GM19467 (cell line): Measurements from ENCODE around the gene IQCE.
A peak's percentile ranks its signal among the peaks of the same experiment; 100 is the strongest.

ENCODE experiments used
- ATAC-seq: cut with Tn5 transposase; IDR thresholded peaks from one replicate; pipeline ENCODE4 v1.9.1; 2021; ENCODE audit warnings: mild to moderate bottlenecking, moderate library complexity; ENCODE audit not compliant: unreplicated experiment

IQCE gene

DNA sequence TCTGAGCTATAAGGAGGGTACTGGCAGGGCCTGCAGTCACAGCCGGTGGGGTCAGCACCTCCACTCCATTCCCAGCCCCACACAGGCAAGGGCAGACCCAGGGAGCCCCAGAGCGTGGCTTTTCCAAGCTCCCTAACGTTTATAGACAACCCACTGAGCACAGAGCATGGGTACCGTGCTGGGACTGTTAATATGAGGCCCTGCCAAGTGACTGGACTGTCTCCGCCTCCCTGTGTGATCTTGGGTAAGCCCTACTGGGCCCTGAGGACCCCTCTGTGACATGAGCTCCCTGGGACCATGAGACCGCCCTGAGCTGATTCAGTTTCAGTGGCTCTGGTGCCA lies 85.4 kb downstream of the IQCE start:
- ATAC-seq = no peak

- ATAC-seq = peak; percentile 18
These were observed 85.9 kb downstream of the IQCE start for GRCh38 chr7:2644562-2645273.

- peak; percentile 55 for ATAC-seq
These were observed 86.6 kb downstream of the IQCE start for GRCh38 chr7:2645274-2645868.

- no peak for ATAC-seq
These were observed 87.5 kb downstream of the IQCE start for GRCh38 chr7:2646336-2646679.

DNA sequence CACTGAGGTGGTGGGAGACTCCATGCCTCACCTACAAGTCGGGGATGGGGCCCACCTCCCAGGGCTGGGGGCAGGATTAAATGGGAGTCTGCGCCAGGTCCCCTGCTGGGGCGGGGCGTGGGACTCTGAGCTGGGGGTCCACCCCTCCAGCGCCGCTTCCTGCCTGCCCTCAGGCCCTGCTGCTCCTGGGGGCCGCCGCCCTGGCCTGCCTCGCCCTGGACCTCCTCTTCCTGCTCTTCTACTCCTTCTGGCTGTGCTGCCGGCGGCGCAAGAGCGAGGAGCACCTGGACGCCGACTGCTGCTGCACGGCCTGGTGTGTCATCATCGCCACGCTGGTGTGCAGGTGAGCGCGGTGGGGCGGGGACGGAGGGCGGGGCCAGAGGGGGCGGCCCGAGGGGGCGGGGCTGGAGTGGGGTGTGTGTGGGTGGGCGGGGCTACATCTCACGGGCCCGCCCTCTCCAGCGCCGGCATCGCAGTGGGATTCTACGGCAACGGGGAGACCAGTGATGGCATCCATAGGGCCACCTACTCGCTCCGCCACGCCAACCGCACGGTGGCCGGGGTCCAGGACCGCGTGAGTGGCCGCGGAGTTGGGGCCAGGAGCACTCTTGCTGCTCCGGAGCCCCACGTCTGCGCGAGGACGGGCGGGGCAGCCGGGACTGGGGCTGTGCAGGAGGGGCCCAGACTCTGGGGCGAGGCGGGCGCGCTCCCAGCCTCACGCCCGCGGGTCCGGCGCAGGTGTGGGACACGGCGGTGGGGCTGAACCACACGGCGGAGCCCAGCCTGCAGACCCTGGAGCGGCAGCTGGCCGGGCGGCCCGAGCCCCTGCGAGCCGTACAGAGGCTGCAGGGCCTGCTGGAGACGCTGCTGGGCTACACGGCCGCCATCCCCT lies 88.1 kb downstream of the IQCE start:
- ATAC-seq = no peak

DNA sequence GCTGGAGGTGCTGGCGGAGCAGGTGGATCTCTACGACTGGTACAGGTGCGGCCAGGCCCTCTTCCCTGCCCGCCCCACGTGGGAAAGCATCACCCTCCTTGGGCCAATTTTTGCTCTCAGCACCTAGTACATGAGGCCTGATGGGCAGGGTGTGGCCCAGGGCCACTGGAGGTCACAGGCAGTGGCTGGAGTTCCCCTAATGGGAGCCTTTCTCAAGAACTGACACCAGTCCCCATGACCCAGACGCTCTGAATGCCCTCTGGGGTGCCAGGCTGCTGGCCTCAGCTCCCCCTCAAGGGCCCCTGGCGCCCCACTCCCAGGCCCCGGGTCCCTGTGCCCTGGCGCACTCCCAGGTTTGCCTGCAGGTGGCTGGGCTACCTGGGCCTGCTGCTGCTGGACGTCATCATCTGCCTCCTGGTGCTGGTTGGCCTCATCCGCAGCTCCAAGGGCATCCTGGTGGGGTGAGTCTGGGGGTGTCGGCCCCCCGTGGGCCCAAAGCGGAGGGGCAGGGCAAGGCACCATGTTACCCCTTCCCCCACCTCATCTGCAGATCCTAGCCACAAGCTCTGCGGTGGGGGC lies 88.9 kb downstream of the IQCE start:
- no peak for ATAC-seq

- ATAC-seq = no peak
These were observed 90.5 kb downstream of the IQCE start for GRCh38 chr7:2649139-2649838.

- no peak for ATAC-seq
These were observed 91.2 kb downstream of the IQCE start for GRCh38 chr7:2649991-2650390.

- no peak for ATAC-seq
These were observed 91.7 kb downstream of the IQCE start for GRCh38 chr7:2650451-2650850.

GRCh38 chr7:2651336-2651735 lies 92.6 kb downstream of the IQCE start:
- no peak for ATAC-seq

- ATAC-seq = no peak
These were observed 93.3 kb downstream of the IQCE start for GRCh38 chr7:2651847-2652735.

DNA sequence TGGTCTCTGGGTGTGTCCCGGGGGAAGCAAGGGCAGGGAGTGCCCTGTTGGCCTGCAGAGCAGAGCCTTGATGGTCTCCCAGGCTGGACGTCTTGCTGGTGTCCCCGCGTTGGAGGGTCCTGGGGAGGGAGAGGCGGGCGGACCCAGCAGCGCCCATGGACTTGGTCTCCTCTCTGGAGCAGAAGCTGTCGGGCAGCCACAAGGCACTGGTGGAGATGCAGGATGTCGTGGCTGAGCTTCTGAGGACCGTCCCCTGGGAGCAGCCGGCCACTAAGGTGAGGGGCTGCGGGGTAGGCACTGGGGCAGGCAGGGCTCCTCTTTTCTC lies 93.9 kb downstream of the IQCE start:
- no peak for ATAC-seq

DNA sequence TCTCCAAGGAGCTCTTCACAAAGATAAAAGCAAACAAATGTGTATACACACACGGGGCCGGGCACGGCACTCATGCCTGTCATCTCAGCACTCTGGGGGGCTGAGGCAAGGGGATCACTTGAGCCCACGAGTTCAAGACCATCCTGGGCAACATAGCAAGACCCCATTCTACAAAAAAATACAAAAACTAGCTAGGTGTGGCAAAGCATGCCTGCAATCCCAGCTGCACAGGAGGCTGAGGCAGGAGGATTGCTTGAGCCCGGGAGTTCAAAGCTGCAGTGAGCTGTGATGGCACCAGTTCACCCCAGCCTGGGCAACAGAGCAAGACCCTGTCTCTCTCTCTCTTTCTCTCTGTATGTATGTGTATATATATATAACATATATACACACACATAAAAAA lies 95.3 kb downstream of the IQCE start:
- ATAC-seq = no peak

GRCh38 chr7:2655870-2656614 lies 97.3 kb downstream of the IQCE start:
- ATAC-seq = no peak

- no peak for ATAC-seq
These were observed 98.4 kb downstream of the IQCE start for GRCh38 chr7:2657208-2657607.

- no peak for ATAC-seq
These were observed 99.3 kb downstream of the IQCE start for GRCh38 chr7:2657920-2658671.

- no peak for ATAC-seq
These were observed 100.2 kb downstream of the IQCE start for GRCh38 chr7:2658941-2659340.

- ATAC-seq = no peak
These were observed 101.0 kb downstream of the IQCE start for GRCh38 chr7:2659556-2660358.
